ENCODE results near the gene H1-8.

DNA sequence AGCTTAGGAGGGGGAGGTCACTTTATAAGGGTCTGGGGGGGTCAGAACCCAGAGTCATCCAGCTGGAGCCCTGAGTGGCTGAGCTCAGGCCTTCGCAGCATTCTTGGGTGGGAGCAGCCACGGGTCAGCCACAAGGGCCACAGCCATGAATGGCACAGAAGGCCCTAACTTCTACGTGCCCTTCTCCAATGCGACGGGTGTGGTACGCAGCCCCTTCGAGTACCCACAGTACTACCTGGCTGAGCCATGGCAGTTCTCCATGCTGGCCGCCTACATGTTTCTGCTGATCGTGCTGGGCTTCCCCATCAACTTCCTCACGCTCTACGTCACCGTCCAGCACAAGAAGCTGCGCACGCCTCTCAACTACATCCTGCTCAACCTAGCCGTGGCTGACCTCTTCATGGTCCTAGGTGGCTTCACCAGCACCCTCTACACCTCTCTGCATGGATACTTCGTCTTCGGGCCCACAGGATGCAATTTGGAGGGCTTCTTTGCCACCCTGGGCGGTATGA is 14.3 kb upstream of the H1-8 start, which contains the start of gene RHO:
- TF ChIP-seq, protein P1, sequence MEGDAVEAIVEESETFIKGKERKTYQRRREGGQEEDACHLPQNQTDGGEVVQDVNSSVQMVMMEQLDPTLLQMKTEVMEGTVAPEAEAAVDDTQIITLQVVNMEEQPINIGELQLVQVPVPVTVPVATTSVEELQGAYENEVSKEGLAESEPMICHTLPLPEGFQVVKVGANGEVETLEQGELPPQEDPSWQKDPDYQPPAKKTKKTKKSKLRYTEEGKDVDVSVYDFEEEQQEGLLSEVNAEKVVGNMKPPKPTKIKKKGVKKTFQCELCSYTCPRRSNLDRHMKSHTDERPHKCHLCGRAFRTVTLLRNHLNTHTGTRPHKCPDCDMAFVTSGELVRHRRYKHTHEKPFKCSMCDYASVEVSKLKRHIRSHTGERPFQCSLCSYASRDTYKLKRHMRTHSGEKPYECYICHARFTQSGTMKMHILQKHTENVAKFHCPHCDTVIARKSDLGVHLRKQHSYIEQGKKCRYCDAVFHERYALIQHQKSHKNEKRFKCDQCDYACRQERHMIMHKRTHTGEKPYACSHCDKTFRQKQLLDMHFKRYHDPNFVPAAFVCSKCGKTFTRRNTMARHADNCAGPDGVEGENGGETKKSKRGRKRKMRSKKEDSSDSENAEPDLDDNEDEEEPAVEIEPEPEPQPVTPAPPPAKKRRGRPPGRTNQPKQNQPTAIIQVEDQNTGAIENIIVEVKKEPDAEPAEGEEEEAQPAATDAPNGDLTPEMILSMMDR (IDR thresholded peaks at IDR 0.05; ENCODE audit: insufficient read depth, low read length, poor library complexity, severe bottlenecking) = no peak
- no peak for TF ChIP-seq EZH2phosphoT487 (conservative IDR thresholded peaks at IDR 0.05; ENCODE audit: low read length)

Measured in SU-DHL-6 (cell line).